Transverse colon (tissue), 4 donors: ENCODE data around the gene BMP6. TPM values are rescaled to one million over a fixed set of nuclear protein-coding genes. Genes with fewer than 3 reads are reported as not detected.

ENCODE experiments used
- DNase-seq: peaks from one replicate; pipeline ENCODE4 v3.0.0-alpha.2; 2019
- H3K27ac ChIP-seq, 4 donors: fragments of 200-600 bp; sonication (generic); 2 replicates each; pipeline ENCODE4 v1.5.1; 2016 to 2018; ENCODE audit warnings: inconsistent platforms in 4 of 4
- H3K27me3 ChIP-seq: fragments of 200-600 bp; sonication (generic); 2 replicates; pipeline ENCODE4 v1.5.1; 2017; ENCODE audit warnings: inconsistent platforms
- H3K36me3 ChIP-seq, 4 donors: fragments of 200-600 bp; sonication (generic); 2 replicates each; pipeline ENCODE4 v1.5.1; 2017 to 2019; ENCODE audit warnings: inconsistent platforms in 4 of 4
- H3K4me1 ChIP-seq, 4 donors: fragments of 200-600 bp; sonication (generic); 2 replicates each; pipeline ENCODE4 v1.5.1; 2017 to 2020; ENCODE audit warnings: inconsistent platforms in 4 of 4
- H3K4me3 ChIP-seq, 4 donors: fragments of 200-600 bp; sonication (generic); 1 replicate in 1 of 4; 2 replicates in 3 of 4; pipeline versions ENCODE4 v1.5.1 to v1.6.1; 2017 to 2019; ENCODE audit warnings: inconsistent platforms in 4 of 4
- H3K9me3 ChIP-seq, 2 donors: fragments of 200-600 bp; sonication (generic); 2 replicates each; pipeline ENCODE4 v1.5.1; 2017 to 2019; ENCODE audit warnings: inconsistent platforms in 2 of 2
- CTCF ChIP-seq, 5 experiments: fragments of 200-600 bp in 3 of 5; fragments of 450-650 bp in 2 of 5; sonication (generic) in 3 of 5; IDR thresholded peaks; 1 replicate in 2 of 5; 2 replicates in 3 of 5; pipeline ENCODE4 v1.5.1; 2016 to 2017; ENCODE audit warnings: antibody characterized with exemption in 5 of 5, inconsistent platforms in 3 of 5, mild to moderate bottlenecking in 2 of 5, moderate library complexity in 1 of 5
- EP300 ChIP-seq: sonication (generic); formaldehyde crosslinking; IDR thresholded peaks from one replicate; pipeline ENCODE4 v1.6.1; 2017; ENCODE audit warnings: antibody characterized with exemption, low read depth
- POLR2A ChIP-seq: fragments of 450-650 bp; IDR thresholded peaks from one replicate; pipeline ENCODE4 v1.6.1; 2016; ENCODE audit warnings: antibody characterized with exemption, mild to moderate bottlenecking, moderate library complexity
- POLR2AphosphoS5 ChIP-seq, 3 donors: sonication (generic); formaldehyde crosslinking; IDR thresholded peaks; one replicate each; pipeline ENCODE4 v1.6.1; 2016; ENCODE audit warnings: antibody characterized with exemption in 3 of 3
- WGBS, 2 donors: methylation state at CpG; one replicate each; pipeline ENCODE4 v1.1.5; 2018; ENCODE audit warnings: low coverage in 1 of 2; 5-methylcytosine and 5-hydroxymethylcytosine counted together
- in situ Hi-C, 4 donors: fragments of 200-750 bp; cut with MboI; loops; one replicate each; pipeline versions ENCODE4 v1.15.0 to v1.15.1; 2017; ENCODE audit warnings: low sequenced_read_pairs in 3 of 4, low pct_ligation_motif_present in 1 of 4, low pct_unique_long_range_greater_than_20kb in 1 of 4
- intact Hi-C: fragments of 100-400 bp; cut with DNase I; formaldehyde crosslinking; loops from one replicate; pipeline ENCODE4 v1.15.1; 2023; ENCODE audit warnings: low total_unique reads
- total RNA-seq, 4 donors: library from RNA; depleted of rRNA; stranded (reverse); fragments of >200 nt; gene quantifications; one replicate each; pipeline ENCODE4 v1.1.0, GENCODE V29; 2016

The BMP6 gene
- total RNA-seq, 4 donors from 2014 or later = 1.1 to 12.7 (median 6.7) TPM

- TF ChIP-seq POLR2AphosphoS5 (IDR thresholded peaks at IDR 0.05) (no peak), EP300 (no peak), CTCF (IDR thresholded peaks at IDR 0.05) (no peak), POLR2A (no peak)
- in situ Hi-C loops = no loop called here
- intact Hi-C loops = no loop called here
- DNase-seq = no peak
- Histone ChIP-seq H3K27ac (no peak overlapping the region), H3K36me3 (no peaks in the 10 kb centered on the region), H3K4me1 (no peaks in the 10 kb centered on the region), H3K4me3 (no peak overlapping the region), H3K9me3 (no peaks in the 10 kb centered on the region), H3K27me3 (peaks cover 19% of the 10 kb centered on the region)
- 34% methylated on average over 1 of the region's 1 CpG; no CpG with 5 or more reads in 1 of the 2 donors for WGBS, 2 donors
These were observed 41.8 kb upstream of the BMP6 start for GRCh38 chr6:7684076-7684475.

DNA sequence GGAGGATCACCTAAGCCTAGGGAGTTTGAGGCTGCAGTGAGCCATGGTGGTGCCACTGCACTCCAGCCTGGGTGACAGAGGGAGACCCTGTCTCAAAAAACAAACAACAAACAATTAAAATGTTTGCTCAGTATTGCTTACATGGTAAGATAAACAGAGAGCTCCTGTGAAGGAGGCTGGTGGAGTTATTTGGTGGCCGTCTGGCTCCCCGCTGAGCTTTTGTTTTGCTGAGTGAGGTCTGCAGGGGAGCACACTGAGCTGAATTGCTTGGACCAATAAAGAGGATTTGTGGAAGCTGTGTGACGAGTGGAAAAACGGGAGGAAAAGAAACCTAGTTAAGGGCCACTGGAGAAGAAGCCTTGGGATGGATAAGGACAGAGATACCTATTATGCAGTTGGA lies 41.1 kb upstream of the BMP6 start:
- in situ Hi-C loops = no loop called here
- intact Hi-C loops = no loop called here
- Histone ChIP-seq H3K36me3 (no peaks in the 10 kb centered on the region), H3K27ac (no peak overlapping the region), H3K4me3 (no peak overlapping the region), H3K27me3 (peaks cover 21% of the 10 kb centered on the region), H3K4me1 (no peaks in the 10 kb centered on the region), H3K9me3 (no peaks in the 10 kb centered on the region)
- no peak for DNase-seq
- 84% methylated on average over 4 of the region's 4 CpGs; no CpG with 5 or more reads in 1 of the 2 donors for WGBS, 2 donors
- TF ChIP-seq CTCF (IDR thresholded peaks at IDR 0.05) = no peak
- TF ChIP-seq POLR2A = no peak
- no peak for TF ChIP-seq EP300

GRCh38 chr6:7685276-7685675 lies 40.6 kb upstream of the BMP6 start:
- in situ Hi-C loops = no loop called here
- WGBS, 2 donors = 42 to 43% methylated on average over 1 of the region's 1 CpG
- H3K36me3 ChIP-seq = no peaks in the 10 kb centered on the region
- DNase-seq = no peak
- no peak for TF ChIP-seq POLR2AphosphoS5 (IDR thresholded peaks at IDR 0.05)
- TF ChIP-seq POLR2A = no peak
- no peak for TF ChIP-seq EP300
- TF ChIP-seq CTCF (IDR thresholded peaks at IDR 0.05) = no peak
- intact Hi-C loops = no loop called here
- H3K9me3 ChIP-seq = no peaks in the 10 kb centered on the region
- no peaks in the 10 kb centered on the region for H3K4me1 ChIP-seq
- H3K27me3 ChIP-seq = peaks cover 25% of the 10 kb centered on the region
- H3K4me3 ChIP-seq = no peak overlapping the region
- H3K27ac ChIP-seq = no peak overlapping the region

GRCh38 chr6:7687145-7688111 lies 38.5 kb upstream of the BMP6 start:
- DNase-seq = no peak
- no peaks in the 10 kb centered on the region for H3K4me1 ChIP-seq
- intact Hi-C loops = no loop called here
- H3K27ac ChIP-seq = no peak overlapping the region
- no peaks in the 10 kb centered on the region for H3K9me3 ChIP-seq
- H3K4me3 ChIP-seq = no peak overlapping the region
- H3K36me3 ChIP-seq = no peaks in the 10 kb centered on the region
- in situ Hi-C loops = no loop called here
- H3K27me3 ChIP-seq = peaks cover 26% of the 10 kb centered on the region
- 50 to 60% methylated on average over 8 of the region's 8 CpGs for WGBS, 2 donors
- TF ChIP-seq POLR2A (no peak), EP300 (no peak), CTCF (IDR thresholded peaks at IDR 0.05) (no peak), POLR2AphosphoS5 (IDR thresholded peaks at IDR 0.05) (no peak)
